GM18499 (cell line): Measurements from ENCODE around the gene WDFY3.

ENCODE experiments used
- ATAC-seq: cut with Tn5 transposase; IDR thresholded peaks from one replicate; pipeline ENCODE4 v1.9.1; 2021; ENCODE audit warnings: moderate number of reproducible peaks; ENCODE audit not compliant: insufficient read depth, unreplicated experiment

Gene WDFY3

DNA sequence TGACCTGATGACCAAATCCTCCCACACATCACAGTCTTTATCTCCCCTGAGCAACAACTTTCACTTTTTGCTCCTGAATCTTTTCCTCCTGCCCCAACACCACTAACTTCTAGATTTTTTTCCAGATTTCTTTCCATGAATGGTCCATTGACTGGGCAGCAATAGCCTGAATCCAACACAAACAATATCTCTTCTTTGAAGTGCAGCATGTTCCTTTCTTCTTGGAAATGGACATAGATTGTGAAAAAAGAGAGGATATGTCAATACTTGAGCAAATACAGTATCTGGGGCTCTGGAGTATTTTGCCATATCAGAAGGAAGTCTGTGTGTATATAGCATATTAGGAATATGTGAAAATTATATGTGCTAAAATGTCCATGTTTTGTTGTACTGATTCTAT lies 328.4 kb downstream of the WDFY3 start:
- no peak for ATAC-seq

DNA sequence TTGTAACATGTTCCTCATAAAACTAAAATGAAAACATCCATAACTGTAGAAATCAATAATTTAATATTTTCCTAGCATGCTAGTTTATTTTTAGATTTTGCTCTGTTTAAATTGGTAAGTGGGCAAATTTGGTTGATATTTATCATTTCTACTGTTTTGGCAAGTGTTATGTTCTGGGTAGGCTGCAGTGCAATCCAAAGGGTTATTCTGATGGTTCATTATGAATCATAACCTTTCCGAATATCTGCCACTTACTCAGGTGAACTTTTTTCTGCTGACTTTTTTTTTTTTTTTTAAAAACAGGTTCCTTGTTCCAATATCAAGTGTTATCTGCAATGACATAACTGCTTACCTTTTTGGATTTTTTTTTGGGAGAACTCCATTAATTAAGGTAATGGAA lies 331.5 kb downstream of the WDFY3 start:
- no peak for ATAC-seq

DNA sequence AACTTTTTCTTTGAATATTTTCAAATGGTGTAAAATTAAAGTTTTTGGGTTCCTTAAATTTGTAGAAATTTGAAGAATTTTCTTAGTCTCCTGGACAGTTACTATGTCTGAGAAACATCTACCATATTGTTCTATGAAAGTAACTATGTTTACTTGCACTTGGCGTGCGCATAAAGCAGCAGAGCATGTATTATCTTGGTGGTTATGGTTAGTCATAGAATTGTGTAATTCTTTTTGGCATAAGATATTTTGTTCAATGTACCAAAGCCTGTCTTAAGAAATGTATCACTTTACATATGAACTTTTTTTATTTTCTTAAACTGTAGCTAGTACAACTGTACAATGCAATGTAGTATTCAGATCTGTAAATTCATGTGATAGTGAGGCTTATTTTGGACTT lies 334.4 kb downstream of the WDFY3 start:
- ATAC-seq: no peak

GRCh38 chr4:84631573-84631972 lies 334.9 kb downstream of the WDFY3 start:
- ATAC-seq: no peak

DNA sequence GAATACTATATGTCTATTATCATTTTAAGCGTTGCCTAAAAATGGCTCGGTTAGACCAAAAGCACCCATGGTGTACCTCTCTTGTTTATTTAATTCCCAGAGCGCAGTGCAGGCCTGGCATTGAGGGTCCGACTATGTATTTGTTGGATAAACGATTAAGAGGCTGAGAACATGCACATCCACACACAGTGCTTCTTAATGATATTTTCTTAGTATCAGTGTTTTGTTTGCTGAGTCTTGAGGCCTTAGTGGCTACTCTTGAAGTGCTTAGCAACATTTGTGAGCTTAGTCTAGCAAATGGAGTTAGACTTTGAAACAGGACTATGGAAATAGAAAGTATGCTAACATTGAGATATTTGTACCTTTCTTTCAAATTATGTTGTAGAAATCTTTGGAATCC lies 339.8 kb downstream of the WDFY3 start:
- no peak for ATAC-seq

GRCh38 chr4:84623661-84624060 lies 342.8 kb downstream of the WDFY3 start:
- ATAC-seq: no peak

GRCh38 chr4:84622959-84623358 lies 343.5 kb downstream of the WDFY3 start:
- no peak for ATAC-seq
